B cell (primary cell): Measurements from ENCODE around the gene ETFA.

Source experiments
- EZH2 ChIP-seq: IDR thresholded peaks from 2 replicates; pipeline ENCODE4 v1.6.1; 2012; ENCODE audit warnings: borderline replicate concordance, low read depth, mild to moderate bottlenecking, moderate library complexity, low read length; ENCODE audit not compliant: insufficient read depth, poor library complexity, severe bottlenecking
- TF ChIP-seq, protein P1 (sequence below): fragments of 200-600 bp; IDR thresholded peaks from one replicate; pipeline ENCODE4 v1.8.0; 2022; ENCODE audit warnings: antibody characterized with exemption, mild to moderate bottlenecking

DNA sequence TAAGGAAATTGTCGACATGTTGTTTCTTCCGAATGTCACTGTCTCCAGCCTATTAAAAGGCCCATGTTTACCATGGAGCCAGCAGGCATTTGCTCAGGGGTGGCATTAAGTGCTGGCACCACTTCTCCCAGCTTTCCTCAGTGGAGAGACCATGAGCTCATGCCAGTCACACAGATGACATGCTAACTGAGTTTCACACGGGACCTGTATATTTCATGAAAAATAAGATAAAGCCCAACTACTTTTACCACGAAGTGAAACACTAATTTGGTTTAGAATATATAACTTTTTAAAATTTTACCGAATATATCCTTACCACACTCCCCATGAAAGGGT, 93.4 kb downstream of the ETFA start:
- TF ChIP-seq, protein P1, sequence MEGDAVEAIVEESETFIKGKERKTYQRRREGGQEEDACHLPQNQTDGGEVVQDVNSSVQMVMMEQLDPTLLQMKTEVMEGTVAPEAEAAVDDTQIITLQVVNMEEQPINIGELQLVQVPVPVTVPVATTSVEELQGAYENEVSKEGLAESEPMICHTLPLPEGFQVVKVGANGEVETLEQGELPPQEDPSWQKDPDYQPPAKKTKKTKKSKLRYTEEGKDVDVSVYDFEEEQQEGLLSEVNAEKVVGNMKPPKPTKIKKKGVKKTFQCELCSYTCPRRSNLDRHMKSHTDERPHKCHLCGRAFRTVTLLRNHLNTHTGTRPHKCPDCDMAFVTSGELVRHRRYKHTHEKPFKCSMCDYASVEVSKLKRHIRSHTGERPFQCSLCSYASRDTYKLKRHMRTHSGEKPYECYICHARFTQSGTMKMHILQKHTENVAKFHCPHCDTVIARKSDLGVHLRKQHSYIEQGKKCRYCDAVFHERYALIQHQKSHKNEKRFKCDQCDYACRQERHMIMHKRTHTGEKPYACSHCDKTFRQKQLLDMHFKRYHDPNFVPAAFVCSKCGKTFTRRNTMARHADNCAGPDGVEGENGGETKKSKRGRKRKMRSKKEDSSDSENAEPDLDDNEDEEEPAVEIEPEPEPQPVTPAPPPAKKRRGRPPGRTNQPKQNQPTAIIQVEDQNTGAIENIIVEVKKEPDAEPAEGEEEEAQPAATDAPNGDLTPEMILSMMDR, result no peak
- TF ChIP-seq EZH2, result no peak
